HG02763 (cell line): Measurements from ENCODE around the gene OR1M1.
"Not testable (repeated sequence)": the region's sequence is repeated elsewhere in the genome, so short reads cannot be mapped to it uniquely, and the experiment has no call there.

Source experiments
- ATAC-seq: cut with Tn5 transposase; IDR thresholded peaks from one replicate; pipeline ENCODE4 v1.9.1; 2021; ENCODE audit warnings: mild to moderate bottlenecking, moderate library complexity; ENCODE audit not compliant: unreplicated experiment

OR1M1 gene, protein sequence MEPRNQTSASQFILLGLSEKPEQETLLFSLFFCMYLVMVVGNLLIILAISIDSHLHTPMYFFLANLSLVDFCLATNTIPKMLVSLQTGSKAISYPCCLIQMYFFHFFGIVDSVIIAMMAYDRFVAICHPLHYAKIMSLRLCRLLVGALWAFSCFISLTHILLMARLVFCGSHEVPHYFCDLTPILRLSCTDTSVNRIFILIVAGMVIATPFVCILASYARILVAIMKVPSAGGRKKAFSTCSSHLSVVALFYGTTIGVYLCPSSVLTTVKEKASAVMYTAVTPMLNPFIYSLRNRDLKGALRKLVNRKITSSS

DNA sequence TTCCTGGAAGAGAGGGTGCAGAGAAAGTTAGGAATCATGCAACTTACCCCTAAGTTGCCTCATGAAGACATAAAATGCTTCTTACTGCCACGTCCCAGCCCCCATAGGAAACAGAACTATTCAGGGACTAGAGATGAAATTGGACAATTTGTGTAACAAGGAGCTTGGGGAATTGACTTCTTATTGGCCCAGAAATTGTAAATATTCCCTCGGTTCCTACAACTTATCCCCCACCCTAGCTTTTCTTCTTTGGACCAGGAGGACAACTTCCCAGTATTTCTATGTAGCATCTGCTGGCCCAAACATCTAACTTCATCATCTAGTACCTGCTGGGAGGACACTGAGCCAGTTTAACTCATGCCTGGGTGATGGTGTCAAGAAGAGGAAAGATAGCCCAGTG is at the start of gene OR1M1:
Gene OR1M1 (plus strand): TSS at position 301 of the 400 bp plus-strand sequence. CDS start 6,184 bp downstream, outside the sequence.
- ATAC-seq, result no peak

DNA sequence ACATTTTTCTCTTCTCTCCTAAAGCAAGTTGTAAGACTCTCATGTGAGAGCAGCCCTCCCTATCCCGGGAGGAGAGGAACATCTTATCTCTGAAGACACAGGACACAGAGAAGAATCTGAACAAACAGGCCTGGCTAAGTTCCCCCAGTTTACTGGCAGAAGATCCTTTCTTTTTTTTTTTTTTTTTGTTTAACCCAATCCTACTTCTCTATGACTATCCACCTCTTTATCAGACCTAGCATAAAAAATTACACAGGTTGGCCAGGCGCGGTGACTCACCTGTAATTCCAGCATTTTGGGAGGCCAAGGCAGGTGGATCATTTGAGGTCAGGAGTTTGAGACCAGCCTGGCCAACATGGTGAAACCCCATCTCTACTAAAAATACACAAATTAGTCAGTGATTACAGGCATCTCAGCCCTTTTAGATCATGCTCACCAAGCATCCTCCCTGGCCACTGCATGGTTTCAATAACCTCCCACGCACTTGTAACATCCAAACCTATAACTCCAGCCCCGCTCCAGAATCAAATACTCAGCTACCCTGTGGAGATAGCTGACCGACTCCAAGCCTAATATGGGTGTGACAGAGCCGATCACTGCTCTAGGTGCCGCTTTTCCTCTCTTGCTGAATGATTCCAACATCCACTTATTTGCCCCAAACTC is 49.3 kb upstream of the OR1M1 start:
- ATAC-seq, result no peak

DNA sequence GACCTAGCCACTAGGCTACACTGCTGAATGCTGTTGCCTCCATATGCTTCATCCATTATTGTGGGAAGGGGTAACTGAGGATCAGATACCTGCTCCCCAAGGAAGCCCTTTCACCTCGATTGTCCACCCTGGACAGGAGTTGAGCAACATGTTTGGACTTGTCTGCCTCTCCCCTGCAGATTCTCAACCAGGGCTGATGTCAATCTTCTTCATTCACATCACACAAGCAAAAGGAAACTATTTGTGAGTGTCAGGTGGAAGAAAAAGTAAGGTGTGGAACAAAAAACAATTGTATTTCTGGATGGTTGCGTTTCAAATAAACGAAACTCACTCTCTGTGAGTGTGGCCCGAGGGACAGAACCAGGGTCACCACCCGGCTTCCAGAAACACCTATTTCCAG is 47.1 kb upstream of the OR1M1 start:
- ATAC-seq, result no peak

DNA sequence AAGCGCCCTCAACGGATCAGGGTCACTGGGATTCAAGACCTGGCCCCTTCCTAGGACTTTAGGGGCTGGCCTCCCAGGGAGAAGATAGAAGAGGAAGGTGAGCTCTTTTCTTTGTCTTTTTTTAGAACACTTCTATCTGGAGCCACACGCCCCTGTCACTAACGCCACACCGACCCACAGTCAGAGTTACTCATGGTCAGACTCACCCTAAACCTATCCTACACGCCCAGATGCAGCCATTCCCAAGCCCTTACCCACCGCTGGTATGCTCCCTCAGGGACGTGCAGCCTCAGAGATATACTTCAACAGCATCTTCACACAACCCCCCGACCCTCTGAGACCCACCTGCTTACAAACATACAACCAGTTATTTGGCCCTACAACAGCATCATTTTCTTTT is 46.7 kb upstream of the OR1M1 start:
- ATAC-seq, result no peak

DNA sequence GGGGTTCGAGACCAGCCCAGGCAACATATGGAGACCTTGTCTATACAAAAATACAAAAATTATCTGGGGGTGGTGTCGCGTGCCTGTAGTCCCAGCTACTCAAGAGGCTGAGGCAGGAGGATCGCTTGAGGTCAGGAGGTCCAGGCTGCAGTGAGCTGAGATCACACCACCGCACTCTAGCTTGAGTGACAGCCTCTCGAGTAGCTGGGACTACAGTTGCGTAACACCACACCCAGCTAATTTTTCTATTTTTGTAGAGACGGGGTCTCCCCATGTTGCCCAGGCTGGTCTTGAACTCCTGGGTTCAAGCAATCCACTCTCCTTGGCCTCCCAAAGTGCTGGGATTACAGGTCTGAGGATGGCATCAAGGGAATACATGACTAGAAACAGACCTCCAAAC is 45.8 kb upstream of the OR1M1 start:
- ATAC-seq, result no peak

DNA sequence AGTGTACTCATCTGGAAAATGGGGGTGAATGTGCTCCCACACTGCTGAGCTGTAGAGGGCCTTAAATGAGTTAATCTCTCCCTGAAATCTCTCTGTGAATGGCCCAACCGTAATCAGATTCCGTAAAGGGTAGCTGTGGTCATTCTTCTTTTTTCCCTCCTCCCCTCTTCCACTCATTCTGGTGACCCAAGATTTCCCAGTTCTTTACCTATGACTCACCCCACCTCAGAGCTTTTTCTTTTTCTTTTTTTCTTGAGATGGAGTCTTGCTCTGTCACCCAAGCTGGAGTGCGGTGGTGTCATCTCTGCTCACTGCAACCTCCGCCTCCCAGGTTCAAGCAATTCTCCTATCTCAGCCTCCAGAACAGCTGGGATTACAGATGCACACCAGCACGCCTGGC is 43.3 kb upstream of the OR1M1 start:
- no peak for ATAC-seq

DNA sequence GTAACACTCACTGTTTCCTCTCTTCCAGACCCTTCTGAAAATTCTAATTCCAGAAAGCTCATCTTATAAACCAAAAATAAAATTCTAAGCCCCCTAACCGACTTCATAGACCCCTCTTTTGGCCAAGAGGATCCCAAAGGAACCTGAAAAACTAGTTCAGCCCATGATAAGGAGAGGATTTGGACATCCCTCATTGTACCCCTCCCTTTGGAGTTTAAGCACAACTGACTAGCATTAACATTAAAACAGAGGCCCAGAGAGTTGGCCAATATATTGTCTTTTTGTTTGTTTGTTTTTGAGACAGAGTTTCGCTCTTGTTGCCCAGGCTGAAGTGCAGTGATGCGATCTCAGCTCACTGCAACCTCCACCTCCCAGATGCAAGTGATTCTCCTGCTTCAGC is 42.4 kb upstream of the OR1M1 start:
- ATAC-seq, result no peak

DNA sequence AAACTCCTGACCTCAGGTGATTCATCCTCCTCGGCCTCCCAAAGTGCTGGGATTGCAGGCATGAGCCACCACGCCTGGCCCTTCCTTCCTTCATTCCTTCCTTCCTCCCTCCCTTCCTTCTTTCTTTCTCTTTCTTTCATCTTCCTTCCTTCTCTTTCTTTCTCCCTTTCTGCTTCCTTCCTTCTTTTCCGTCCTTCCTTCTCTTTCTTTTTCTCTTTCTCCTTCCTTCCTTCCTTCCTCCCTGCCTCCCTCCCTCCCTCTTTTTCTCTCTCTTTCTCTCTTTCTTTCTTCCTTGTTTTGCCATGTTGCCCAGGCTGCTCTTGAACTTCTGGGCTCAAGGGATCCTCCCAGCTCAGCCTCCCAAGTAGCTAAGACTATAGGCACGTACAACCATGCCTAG is 40.2 kb upstream of the OR1M1 start:
- no peak for ATAC-seq

DNA sequence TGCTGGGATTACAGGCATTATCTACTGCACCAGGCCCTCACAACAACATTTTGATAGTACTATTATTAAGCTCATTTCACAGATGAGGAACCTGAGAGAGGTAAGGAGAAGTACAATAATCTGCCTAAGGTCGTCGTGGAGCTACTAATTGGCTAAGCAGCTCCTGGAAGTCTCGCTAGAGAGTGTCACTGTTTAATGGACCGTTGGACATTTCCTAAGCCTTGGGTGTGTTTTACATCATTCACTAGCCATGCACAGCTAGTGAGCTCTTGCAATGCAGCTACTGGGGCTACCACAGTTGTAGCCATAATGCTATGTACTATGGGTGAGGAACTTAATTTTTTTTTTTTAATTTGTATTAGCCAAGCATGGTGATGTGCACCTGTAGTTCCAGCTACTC is 34.0 kb upstream of the OR1M1 start:
- no peak for ATAC-seq

DNA sequence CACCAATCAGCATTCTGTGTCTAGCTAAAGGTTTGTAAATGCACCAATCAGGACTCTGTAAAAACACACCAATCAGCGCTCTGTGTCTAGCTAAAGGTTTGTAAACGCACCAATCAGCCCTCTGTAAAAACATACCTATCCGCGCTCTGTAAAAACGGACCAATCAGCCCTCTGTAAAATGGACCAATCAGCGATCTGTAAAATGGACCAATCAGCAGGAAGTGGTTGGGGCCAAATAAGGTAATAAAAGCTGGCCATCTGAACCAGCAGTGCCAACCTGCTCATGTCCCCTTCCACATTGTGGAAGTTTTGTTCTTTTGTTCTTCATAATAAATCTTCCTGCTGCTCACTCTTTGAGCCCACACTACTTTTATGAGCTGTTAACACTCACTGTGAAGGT is 33.2 kb upstream of the OR1M1 start:
- not testable (repeated sequence) for ATAC-seq

DNA sequence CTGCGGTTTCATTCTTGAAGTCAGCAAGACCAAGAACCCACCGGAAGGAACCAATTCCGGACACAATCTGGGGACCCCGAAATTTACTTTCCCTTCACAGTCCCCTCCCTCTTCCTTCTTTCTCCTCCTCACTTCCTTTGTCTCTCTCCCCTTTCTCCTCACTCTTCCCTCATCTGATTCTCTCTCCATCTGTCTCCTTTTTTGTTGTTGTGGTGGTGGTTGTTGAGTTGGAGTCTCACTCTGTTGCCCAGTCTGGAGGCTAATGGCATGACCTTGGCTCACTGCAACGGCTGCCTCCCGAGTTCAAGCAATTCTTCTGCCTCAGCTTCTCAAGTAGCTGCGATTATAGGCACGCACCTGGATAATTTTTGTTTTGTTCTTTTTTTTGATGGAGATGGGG is 32.7 kb upstream of the OR1M1 start:
- ATAC-seq, result no peak

DNA sequence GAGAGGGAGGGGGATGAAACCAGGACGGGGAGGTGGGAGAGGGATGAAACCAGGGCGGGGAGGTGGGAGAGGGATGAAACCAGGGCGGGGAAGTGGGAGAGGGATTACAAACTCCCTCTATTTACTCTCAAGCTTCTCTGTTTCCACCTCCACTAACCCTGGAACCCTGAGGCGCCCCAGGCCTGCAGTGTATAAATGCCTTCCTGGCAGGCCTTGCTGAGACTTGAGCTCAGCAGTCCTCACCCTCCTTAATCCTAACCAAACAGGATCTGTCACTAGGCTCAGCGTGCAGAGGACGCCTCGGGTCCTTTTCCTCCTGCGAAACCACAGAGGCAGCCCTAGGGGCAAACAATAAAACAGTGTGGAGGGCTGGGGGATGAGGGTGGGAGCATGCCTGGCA is 32.1 kb upstream of the OR1M1 start:
- ATAC-seq, result no peak

DNA sequence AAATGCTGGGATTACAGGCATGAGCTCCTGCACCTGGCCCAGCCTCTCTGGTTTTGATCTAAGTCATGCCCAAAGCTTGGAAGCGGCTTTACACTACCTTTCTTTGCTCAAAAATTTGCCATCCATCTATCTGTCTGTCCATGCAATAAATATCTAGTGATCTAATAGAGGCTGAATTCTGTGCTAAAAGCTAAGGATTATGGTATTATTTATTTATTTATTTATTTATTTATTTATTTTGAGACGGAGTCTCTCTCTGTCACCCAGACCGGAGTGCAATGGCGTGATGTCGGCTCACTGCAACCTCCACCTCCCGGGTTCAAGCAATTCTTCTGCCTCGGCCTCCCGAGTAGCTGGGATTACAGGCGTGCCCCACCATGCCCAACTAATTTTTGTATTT is 30.7 kb upstream of the OR1M1 start:
- not testable (repeated sequence) for ATAC-seq

DNA sequence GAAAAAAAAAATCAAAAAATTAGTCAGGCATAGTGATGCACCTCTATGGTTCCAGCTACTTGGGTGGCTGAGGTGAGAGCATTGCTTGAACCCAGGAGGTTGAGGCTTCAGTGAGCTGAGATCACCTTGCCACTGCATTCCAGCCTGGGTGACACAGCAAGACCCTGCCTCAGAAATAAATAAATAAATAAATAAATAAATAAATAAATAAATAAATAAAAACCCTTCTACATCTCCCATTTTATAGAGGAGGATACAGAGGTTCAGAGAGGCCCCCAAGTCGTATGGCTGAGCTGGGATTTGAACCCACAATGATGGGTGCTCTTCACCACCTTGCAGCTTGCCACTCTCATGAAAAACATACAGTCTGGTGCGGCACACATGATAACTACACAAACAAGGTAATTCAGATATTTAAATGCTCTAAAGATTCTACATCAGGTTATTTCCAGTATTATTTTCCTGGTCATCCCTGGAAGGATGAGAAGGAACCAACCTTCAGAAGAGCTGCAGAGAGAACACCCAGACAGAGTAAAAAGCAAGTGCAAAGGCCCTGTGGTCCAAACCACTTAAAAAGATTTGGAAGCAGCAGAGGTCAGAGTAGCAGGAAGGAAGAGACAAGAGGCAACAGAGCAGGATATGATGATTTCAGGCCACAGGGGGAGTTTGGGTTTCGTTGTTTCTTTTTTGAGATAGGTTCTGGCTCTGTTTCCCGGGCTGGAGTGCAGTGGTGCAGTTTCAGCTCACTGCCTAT is 29.2 kb upstream of the OR1M1 start:
- no peak for ATAC-seq

DNA sequence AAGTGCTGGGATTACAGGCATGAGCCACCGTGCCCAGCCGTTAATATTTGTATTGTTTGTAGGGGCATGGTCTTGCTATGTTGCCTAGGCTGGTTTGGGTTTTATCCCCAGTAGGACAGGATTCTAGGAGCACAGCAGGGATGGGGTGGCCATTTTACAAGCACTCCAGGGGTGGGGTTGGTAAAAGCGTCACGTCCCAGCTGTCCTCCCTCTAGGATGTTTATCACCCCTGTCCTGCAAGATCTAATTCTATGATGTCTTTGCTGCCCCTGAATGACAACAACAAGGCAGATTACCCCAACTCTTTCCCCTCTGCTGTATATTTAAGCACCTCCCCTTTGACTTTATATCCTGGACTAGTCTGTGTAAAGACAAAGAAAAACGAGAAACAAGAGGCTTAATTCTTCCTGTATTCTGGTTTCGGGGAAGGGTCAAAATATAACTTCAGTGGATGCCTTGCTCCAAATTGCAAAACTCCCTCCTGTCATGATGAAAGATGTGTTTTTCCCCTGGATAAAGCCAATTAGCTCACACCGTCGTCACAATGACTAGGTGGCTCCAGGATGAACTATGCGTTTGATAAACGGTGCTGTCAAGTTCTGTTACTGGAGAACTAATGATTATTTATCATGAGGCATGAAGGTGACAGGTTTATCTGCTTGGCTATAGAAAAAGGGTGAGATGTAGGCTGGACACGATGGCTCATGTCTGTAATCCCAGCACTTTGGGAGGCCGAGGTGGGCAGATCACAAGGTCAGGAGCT is 27.8 kb upstream of the OR1M1 start:
- no peak for ATAC-seq

DNA sequence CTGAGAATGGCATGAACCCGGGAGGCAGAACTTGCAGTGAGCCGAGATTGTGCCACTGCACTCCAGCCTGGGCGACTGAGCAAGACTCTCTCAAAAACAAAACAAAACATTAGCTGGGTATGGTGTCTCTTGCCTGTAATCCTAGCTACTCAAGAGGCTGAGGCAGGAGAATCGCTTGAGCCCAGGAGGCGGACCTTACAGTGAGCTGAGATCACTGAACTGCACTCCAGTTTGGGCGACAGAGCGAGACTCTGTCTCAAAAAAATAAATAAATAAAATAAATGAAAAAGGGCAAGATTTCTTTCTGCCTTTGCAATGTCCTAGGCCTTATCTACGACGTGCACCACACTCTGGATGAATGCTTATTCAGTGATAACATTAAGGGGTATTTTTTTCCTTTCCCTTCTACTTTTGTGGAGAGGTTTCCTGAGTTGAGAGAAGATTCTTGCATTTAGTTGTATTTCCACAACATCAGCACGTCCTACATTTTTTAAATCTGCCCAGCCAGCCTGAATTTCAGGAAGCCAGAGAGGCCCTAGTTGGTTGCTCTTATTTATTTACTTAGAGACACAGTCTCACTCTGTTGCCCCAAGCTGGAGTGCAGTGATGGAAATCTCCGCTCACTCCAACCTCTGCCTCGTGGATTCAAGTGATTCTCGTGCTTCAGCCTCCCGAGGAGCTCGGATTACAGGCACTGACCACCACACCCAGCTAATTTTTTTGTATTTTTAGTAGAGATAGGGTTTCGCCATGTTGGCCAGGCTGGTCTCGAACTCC is 26.1 kb upstream of the OR1M1 start:
- no peak for ATAC-seq

DNA sequence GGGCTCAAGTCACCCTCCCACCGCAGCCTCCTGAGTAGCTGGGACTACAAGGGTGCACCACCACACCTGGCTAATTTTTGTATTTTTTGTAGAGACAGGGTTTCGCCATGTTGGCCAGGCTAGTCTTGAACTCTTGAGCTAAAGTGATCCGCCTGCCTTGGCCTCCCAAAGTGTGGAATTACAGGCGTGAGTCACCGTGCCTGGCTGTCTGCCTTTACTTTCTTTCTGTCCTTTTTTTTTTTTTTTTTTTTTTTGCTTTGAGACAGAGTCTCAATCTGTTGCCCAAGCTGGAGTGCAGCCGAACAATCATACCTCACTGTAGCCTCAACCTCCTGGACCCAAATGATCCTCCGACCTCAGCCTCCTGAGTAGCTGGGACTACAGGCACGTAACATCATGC is 25.0 kb upstream of the OR1M1 start:
- no peak for ATAC-seq

DNA sequence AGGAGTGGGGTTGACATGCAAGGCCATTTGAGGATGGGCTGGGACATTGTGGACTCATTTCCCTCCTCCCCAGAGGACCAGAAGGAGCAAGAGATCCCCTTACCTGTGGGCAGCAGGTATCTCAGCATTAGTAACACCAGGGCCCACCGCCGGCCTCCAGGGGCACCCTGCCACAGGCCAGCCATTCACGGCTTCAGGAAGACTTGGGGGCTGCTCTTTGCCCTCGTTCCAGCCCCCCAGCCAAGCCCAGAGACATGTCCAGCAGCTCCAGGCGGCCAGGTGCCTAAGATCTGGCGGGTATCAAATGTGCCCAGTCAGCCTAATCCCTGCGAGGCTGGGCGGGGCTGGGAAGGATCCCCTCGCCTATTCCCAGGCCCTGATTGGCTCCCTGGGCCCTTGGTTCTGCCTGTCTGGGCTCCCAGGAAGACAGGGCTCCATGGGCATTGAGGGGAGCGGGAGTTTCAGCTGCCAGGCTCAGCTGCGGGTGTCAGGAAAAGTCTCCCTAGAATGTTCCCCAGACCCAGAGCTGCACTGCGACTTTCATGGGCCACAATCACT is 21.3 kb upstream of the OR1M1 start:
- no peak for ATAC-seq

DNA sequence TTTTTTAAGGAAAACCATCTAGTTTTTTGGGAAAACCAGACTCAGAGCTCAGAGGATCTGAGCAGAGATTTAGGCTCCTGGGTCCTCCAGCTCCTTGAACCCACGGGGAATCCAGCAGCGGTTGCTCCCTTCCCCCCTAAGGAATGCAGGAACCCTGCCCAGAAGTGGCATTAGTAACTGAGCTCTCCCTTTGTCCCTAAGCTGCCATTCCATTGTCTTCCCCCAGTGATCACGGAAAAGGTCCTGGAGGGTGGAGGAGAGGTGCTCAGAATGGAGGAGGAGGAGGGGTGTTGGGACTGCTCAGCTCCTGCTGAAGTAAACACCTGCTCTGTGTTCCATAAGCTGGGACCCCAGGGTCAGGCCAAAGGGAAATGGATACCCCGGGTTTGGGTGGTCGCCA is 16.8 kb upstream of the OR1M1 start:
- ATAC-seq, result no peak

DNA sequence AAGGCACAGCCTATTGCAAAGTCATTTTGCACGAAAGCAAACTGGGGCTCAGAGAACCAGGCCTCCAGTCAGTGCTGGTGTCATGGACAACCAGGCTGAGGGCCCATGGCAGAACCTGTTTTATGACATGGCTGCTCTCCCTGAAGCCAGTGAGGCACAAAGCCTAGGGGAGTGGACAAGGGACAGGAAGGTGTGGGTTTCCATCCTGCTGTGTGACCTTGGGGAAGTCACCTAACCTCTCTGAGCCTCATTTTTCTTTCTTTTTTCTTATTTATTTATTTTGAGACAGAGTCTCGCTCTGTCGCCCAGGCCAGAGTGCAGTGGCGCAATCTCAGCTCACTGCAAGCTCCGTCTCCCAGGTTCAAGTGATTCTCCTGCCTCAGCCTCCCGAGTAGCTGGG is 15.1 kb upstream of the OR1M1 start:
- not testable (repeated sequence) for ATAC-seq
